ENCODE data around the gene CCDC93.
"Not testable (repeated sequence)": the region's sequence is repeated elsewhere in the genome, so short reads cannot be mapped to it uniquely, and the experiment has no call there.

GRCh38 chr2:117923471-117923870 is 90.4 kb downstream of the CCDC93 start:
- TF ChIP-seq, protein P1, sequence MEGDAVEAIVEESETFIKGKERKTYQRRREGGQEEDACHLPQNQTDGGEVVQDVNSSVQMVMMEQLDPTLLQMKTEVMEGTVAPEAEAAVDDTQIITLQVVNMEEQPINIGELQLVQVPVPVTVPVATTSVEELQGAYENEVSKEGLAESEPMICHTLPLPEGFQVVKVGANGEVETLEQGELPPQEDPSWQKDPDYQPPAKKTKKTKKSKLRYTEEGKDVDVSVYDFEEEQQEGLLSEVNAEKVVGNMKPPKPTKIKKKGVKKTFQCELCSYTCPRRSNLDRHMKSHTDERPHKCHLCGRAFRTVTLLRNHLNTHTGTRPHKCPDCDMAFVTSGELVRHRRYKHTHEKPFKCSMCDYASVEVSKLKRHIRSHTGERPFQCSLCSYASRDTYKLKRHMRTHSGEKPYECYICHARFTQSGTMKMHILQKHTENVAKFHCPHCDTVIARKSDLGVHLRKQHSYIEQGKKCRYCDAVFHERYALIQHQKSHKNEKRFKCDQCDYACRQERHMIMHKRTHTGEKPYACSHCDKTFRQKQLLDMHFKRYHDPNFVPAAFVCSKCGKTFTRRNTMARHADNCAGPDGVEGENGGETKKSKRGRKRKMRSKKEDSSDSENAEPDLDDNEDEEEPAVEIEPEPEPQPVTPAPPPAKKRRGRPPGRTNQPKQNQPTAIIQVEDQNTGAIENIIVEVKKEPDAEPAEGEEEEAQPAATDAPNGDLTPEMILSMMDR (IDR thresholded peaks at IDR 0.05; ENCODE audit: poor library complexity, severe bottlenecking): not testable (repeated sequence)
- not testable (repeated sequence) for TF ChIP-seq REST (IDR thresholded peaks at IDR 0.05; ENCODE audit: borderline replicate concordance); SMC3 (conservative IDR thresholded peaks at IDR 0.05; ENCODE audit: poor library complexity)

All from neural cell (in vitro differentiated cells).